Endothelial cell (in vitro differentiated cells): Measurements from ENCODE around the gene GSPT1. TPM values are rescaled to one million over a fixed set of nuclear protein-coding genes. Genes with fewer than 3 reads are reported as not detected.

Experiments used
- DNase-seq: peaks from one replicate; pipeline ENCODE4 v3.0.0; 2021; ENCODE audit warnings: low spot score
- H3K27ac Mint-ChIP-seq: one replicate; pipeline ENCODE4 v1.8.0; 2021; ENCODE audit warnings: mixed read lengths, inconsistent platforms; ENCODE audit not compliant: unreplicated experiment
- H3K27me3 Mint-ChIP-seq: one replicate; pipeline ENCODE4 v1.8.0; 2021; ENCODE audit warnings: mild to moderate bottlenecking, moderate library complexity, mixed read lengths, inconsistent platforms; ENCODE audit not compliant: unreplicated experiment
- H3K36me3 Mint-ChIP-seq: one replicate; pipeline ENCODE4 v1.8.0; 2021; ENCODE audit warnings: mild to moderate bottlenecking, low read depth, mixed read lengths, inconsistent platforms; ENCODE audit not compliant: unreplicated experiment
- H3K4me1 Mint-ChIP-seq: one replicate; pipeline ENCODE4 v1.8.0; 2021; ENCODE audit warnings: mild to moderate bottlenecking, mixed read lengths, inconsistent platforms; ENCODE audit not compliant: unreplicated experiment
- H3K4me3 Mint-ChIP-seq: one replicate; pipeline ENCODE4 v1.8.0; 2021; ENCODE audit warnings: mild to moderate bottlenecking, mixed read lengths, inconsistent platforms; ENCODE audit not compliant: unreplicated experiment
- H3K9me3 Mint-ChIP-seq: one replicate; pipeline ENCODE4 v1.8.0; 2021; ENCODE audit warnings: mixed read lengths, inconsistent platforms; ENCODE audit not compliant: unreplicated experiment
- total RNA-seq: library from RNA; stranded (reverse); fragmentation: NEBNext Ultra II Directional; extraction: Animal tissue kit (Norgen Biotek cat#: 25700); gene quantifications from one replicate; pipeline ENCODE4 v1.2.1, GENCODE V29; 2021; ENCODE audit not compliant: unreplicated experiment
- TF ChIP-seq, protein P1 (sequence below): fragments of 200-600 bp; sonication (generic); IDR thresholded peaks from one replicate; pipeline ENCODE4 v1.5.0; 2021; ENCODE audit warnings: antibody characterized with exemption; ENCODE audit not compliant: unreplicated experiment

The GSPT1 gene
- total RNA-seq, 1 donor from 2014 or later: 99.8 TPM

DNA sequence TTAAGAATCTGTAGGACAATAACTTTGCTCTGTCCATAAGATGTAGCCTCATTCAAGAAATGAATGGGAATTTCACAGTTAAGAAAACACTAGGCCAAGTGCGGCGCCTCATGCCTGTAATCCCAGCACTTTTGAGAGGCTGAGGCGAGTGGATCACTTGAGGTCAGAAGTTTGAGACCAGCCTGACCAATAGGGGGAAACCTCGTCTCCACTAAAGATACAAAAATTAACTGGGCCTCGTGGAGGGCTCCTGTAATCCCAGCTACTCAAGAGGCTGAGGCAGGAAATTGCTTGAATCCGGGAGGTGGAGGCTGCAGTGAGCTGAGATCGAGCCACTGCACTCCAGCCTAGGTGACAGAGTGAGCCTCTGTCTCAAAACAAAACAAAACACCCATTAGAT is 44.6 kb downstream of the GSPT1 start:
- Mint-ChIP-seq H3K9me3 (no peaks in the 10 kb centered on the region), H3K4me3 (no peak overlapping the region), H3K36me3 (peaks cover 11% of the 10 kb centered on the region), H3K27me3 (peaks cover 2% of the 10 kb centered on the region), H3K27ac (peak overlapping the region; percentile 37), H3K4me1 (peaks cover 8% of the 10 kb centered on the region)
- DNase-seq: peak; percentile 45
- TF ChIP-seq, protein P1, sequence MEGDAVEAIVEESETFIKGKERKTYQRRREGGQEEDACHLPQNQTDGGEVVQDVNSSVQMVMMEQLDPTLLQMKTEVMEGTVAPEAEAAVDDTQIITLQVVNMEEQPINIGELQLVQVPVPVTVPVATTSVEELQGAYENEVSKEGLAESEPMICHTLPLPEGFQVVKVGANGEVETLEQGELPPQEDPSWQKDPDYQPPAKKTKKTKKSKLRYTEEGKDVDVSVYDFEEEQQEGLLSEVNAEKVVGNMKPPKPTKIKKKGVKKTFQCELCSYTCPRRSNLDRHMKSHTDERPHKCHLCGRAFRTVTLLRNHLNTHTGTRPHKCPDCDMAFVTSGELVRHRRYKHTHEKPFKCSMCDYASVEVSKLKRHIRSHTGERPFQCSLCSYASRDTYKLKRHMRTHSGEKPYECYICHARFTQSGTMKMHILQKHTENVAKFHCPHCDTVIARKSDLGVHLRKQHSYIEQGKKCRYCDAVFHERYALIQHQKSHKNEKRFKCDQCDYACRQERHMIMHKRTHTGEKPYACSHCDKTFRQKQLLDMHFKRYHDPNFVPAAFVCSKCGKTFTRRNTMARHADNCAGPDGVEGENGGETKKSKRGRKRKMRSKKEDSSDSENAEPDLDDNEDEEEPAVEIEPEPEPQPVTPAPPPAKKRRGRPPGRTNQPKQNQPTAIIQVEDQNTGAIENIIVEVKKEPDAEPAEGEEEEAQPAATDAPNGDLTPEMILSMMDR: peak; percentile 20

DNA sequence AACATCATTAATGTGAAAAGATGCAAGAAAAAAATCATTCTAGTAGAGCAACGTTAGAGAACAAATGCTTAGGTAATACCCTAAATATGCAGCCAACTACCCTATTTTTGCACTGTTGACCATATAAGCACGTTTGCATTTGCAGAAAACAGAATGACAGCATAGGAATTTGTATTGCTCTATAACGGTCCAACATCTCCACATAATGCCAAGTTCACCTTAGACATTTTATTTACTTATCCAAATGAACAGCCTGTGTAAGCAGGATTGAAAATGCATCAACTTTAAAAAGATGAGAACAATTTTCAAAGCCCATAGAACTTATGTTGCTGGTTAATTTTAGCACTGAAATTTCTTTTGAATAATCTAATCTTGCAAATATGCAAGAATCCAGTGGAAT is 45.4 kb downstream of the GSPT1 start:
- H3K27ac Mint-ChIP-seq: no peak overlapping the region
- DNase-seq: no peak
- H3K36me3 Mint-ChIP-seq: peaks cover 6% of the 10 kb centered on the region
- peaks cover 5% of the 10 kb centered on the region for H3K4me1 Mint-ChIP-seq
- H3K4me3 Mint-ChIP-seq: no peak overlapping the region
- peaks cover 2% of the 10 kb centered on the region for H3K27me3 Mint-ChIP-seq
- H3K9me3 Mint-ChIP-seq: no peaks in the 10 kb centered on the region
- TF ChIP-seq, protein P1: no peak

DNA sequence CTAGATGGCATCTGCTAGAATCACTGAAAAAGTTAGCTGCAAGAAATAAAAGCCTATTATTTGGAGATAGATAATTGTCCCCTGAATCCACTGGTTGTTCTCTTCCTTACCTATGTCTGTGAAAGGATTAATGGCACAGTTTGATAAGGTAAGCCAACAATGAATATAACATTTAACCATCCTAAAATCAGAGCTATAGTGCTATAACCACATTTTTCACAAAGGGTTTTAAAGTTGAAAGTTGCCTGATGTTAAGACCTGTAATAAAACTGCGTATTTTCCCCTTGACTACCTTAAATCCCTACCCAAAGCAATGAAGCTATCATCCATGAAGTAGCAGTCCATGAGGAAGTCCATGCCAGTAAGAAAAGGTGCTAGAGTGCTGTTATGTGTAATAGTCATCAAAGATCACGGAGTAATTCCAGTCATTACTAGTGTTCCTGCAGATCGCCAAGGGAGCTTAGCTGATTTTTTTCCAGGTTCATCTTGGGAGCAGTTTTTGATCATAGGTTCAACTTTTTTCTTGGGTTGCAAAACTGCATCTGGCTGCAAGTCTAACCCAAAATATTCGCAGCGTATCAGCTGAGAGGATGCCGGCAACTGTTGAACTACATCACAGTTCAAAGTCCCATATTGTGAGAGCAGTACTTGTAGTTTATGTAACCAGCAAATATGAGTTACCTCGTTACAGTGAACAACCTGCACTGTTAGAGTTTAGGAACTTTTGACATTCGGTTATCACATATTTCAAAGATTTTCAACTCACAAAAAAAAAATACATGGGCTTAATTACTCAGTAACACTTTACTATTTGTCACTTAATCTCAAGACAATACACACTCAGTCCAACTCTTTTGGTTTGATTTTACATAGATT is 46.2 kb downstream of the GSPT1 start:
- TF ChIP-seq, protein P1: no peak
- Mint-ChIP-seq H3K9me3 (no peaks in the 10 kb centered on the region), H3K4me3 (peak overlapping the region; percentile 63), H3K36me3 (no peaks in the 10 kb centered on the region), H3K27ac (no peak overlapping the region), H3K4me1 (peaks cover 5% of the 10 kb centered on the region), H3K27me3 (peaks cover under 1% of the 10 kb centered on the region)
- DNase-seq: no peak

DNA sequence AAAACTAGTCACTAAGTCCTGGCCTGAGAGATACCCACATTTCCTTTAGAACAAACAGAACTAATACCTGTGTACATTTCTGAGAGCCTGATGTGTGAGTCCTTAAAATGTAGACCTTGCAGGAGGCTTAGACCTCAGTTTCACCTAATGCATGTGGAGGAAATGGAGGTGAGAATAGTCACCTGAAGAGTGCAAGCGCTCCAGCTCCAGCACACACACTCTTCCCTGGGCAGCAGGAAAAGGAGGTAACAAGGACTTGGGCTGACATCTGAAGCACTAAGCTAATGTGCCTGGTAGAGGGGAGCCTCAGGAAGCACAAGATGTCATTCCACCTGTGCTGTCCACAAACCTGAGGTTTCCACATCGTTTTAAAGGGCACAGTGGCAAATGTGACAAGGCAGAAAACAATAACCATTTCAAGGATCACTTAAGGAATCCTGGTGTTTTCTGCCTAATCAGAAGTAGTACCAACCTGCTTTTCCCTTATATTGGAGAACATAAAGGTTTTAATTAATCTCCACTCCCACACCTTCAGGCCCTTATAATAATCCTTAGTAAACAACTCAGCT is 47.3 kb downstream of the GSPT1 start:
- Mint-ChIP-seq H3K36me3 (no peaks in the 10 kb centered on the region), H3K4me1 (peaks cover 5% of the 10 kb centered on the region), H3K27ac (no peak overlapping the region), H3K27me3 (peaks cover 1% of the 10 kb centered on the region), H3K9me3 (no peaks in the 10 kb centered on the region), H3K4me3 (no peak overlapping the region)
- DNase-seq: no peak
- TF ChIP-seq, protein P1: no peak

DNA sequence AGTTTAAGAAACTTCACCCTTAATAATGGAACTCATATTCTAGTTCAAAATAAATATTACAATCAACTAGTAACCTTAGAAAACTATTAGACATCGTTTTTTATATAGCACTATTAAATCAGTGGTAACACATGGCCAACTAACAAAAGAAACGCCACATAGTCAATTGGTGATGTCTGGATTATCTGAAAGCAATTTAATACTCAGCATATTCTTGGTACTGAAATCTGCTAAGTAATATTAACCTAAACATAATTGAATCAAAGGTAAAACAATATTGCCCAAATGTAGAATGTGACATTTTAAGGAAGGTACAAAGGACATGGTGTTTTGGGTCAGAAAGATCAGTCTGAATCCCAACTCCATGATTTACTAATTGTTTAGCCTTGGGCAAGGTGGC is 53.3 kb downstream of the GSPT1 start:
- Mint-ChIP-seq H3K4me1 (no peaks in the 10 kb centered on the region), H3K4me3 (no peak overlapping the region), H3K27me3 (peaks cover 1% of the 10 kb centered on the region), H3K27ac (no peak overlapping the region), H3K36me3 (no peaks in the 10 kb centered on the region), H3K9me3 (no peaks in the 10 kb centered on the region)
- no peak for DNase-seq
- TF ChIP-seq, protein P1: no peak
